HG03460 (cell line): ENCODE results near the gene LRRK1.

Experiments used
- ATAC-seq: cut with Tn5 transposase; IDR thresholded peaks from one replicate; pipeline ENCODE4 v1.9.1; 2021; ENCODE audit not compliant: unreplicated experiment

Gene LRRK1

GRCh38 chr15:101020451-101020850 is 101.3 kb downstream of the LRRK1 start:
- ATAC-seq = no peak

- no peak for ATAC-seq
Observed at GRCh38 chr15:101020945-101021344, 101.8 kb downstream of the LRRK1 start.

DNA sequence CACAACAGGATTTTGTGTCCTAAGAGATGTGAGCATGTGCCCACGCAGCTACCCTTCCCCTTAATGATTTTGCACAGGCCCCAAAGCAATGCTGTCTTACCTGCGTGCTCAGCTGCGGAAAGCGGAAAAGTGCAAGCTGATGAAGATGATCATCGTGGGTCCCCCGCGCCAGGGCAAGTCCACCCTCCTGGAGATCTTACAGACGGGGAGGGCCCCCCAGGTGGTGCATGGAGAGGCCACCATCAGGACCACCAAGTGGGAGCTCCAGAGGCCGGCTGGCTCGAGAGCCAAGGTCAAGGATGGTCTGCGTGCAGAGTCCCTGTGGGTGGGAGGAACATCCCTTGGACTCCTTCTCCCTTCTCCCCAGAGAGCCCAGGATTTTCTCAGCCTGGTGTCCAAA is 103.1 kb downstream of the LRRK1 start:
- no peak for ATAC-seq

DNA sequence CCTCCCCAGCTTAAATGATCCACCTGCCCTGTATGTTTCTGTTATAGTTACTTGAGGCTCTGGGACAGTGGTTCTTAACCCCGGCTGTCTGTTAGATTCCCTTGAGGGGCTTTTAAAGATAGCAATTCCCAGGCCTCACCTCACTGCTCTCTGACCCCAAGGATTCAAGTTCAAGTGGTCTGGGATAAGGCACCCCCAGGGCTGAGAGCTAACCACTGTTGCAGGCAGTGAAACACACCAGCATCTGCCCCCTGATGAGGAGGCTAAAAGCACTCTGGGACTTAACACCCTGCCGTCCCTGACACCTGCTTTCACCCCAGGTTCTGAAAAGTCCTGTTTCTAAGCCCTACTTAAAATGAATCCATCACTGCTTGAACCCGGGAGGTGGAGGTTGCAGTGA is 103.7 kb downstream of the LRRK1 start:
- no peak for ATAC-seq

DNA sequence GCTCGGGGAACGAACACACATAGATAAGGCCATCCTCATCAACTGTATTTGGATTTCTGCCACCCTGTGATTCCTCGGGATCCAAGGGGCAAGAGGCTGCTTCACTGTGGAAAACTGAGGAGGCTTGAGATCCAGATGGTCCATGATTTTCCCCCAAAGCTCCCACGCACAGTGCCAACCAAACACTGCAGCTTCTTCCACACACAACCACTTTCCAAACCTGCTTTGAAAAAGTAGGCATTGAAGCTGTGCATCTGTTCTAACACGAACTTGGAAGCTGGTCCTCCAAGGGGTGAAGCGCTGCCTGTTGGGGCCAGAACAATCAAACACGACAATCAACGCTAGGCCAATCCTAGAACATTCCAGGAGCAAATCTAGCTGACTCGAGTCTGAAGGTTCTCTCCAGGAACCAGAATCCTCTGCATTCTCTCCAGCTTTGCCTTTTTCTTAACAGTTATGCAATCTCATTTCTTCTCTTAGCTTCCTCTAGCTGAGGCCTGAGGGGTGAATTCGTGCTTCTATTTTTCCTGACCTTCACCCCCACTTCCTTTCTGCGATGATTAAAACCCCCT is 104.4 kb downstream of the LRRK1 start:
- no peak for ATAC-seq

DNA sequence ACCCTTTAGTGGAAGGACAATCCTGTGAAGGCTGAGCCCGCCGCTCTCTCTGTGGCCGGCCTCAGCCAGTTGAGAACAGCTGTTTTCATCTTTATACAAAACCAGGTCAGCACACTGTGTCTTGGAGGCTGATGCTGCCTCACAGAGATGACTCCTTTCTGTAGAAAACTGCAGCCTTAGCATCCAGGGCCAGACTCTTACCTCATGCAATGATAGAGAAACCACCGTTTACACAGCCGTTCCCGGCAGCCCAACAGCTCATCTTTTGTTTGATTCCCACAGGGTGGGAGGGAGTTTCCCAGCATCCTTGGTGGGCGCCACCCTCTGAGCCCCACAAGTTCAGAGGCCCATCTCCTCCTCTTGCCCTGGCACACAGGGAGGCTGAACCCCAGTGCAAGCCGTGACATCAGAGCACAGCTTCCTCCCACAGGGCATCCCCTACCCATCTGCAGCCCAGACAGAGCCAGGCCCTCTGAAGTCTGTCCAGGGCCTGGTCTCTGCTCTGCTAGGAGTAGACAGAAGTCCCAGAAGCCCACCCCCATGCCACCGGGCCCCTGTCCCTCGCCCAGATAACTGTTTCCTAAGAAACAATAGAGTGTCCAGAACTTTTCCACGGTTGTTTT is 105.0 kb downstream of the LRRK1 start:
- ATAC-seq = no peak

GRCh38 chr15:101024706-101025500 is 105.7 kb downstream of the LRRK1 start:
- ATAC-seq = no peak

GRCh38 chr15:101025501-101025885 is 106.3 kb downstream of the LRRK1 start:
- no peak for ATAC-seq

DNA sequence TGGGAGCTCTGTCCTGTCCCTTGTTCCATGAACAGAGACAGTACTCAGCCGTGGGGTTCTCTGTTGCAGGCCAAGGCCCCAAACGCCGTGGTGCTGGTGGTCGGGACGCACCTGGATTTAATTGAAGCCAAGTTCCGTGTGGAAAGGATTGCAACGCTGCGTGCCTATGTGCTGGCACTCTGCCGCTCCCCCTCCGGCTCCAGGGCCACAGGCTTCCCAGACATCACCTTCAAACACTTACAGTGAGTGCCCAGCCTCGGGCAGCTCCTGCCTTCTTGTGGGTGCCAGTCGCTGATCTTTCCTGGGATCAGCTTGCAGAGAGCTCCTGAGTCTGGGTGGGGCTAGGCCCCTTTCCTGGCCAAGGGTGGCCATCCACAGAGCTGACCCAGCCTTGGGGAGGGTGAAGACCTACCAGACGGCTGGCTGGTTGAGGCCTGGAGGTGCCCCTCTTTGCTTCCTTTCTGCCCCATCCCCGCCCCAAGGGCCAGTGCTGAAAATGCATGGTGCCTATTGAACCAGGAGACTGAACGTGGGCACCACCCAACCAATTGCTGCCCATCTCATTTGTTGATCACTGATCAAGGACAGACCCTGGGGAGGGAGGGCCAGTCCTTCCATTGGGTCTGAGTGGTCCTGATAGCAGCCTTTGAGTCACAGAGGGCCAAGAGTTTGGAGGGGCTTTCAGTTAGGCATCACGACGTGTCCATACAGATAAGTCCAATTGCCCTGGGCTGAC is 106.9 kb downstream of the LRRK1 start:
- no peak for ATAC-seq

DNA sequence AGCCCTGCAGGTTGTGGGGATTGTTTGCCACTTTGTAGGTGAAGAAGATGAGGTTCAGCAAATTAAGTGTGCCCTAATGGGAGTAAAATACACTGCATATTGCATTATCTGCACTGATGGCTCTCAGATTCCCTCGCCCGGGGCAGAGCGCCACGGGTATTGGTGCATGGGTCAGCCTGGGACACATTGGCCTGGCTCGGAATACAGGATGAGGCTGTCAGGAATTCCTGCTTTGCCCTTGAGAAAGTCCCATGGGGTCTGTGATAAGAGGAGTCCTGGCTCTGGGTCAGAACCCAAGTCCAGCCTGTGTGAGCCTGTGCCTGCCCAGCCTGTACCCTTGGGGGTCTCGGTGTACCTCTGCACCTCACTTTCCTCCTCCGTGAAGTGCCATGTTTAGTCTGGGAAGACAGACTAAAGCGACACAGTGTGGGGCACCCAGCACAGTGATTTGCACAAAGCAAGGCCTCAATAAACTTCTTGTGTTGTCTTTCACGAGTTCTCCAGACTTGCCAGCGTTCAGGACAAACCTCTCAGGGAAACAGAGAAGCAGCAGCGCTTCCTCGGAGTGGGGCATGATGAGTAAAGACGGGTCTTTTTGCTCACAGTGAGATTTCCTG is 107.6 kb downstream of the LRRK1 start:
- no peak for ATAC-seq

DNA sequence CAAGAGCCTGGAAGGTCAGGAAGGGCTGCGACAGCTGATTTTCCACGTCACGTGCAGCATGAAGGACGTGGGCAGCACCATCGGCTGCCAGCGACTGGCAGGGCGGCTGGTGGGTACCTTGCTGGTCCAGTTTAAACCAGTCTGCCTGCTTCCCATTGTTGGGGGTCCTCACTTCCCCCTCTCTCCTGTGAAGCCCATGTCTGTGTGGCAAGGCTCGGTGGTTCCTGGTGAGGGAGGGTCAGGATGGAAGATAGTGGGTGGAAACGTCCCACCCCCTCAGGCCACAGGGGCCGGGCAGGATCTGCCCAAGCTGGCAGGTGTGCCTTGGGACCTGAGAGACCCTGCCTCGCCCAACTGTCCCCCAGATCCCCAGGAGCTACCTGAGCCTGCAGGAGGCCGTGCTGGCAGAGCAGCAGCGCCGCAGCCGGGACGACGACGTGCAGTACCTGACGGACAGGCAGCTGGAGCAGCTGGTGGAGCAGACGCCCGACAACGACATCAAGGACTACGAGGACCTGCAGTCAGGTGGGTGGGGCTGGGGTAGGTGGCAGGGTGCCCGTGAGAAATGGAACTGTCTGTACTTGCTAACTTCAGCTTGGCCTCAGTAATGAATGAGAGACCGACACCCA is 108.2 kb downstream of the LRRK1 start:
- no peak for ATAC-seq

DNA sequence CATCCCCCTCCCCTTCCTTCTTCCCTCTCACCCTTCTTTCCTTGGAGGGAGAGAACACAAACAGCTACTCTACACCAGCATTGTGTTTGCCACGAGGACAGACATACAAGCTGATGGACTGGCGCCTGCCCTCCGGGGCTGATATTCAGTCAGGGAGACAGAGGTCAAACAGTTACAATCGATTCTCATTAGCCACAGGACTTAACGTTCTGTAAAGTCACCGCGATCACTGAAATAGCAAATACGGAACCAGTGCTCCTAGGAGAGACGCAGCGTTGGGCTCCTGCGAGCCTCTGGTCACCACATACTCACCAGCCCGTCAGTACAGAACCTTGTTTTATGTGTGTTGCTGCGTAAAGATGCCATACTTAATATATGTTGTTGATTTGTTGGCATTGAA is 108.8 kb downstream of the LRRK1 start:
- no peak for ATAC-seq

DNA sequence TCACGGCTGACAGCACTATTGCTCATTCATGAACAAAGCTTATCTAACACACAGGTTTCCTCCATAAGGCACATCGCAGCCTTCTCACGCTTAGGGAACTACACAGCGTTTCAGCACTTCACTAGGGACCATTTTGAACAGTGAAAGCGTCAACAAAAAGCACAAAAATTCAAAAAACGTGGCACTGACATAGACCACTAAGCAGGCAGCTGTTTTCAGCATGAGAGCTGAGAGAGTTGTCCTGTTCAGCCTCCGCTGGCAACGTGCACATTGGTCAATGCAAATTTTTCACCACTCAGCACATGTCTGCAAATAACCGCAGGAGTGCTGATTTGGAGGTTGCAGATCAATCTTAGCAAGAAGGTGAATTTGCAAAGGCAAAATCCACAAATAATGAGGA is 109.2 kb downstream of the LRRK1 start:
- no peak for ATAC-seq

GRCh38 chr15:101028772-101029438 is 109.7 kb downstream of the LRRK1 start:
- no peak for ATAC-seq

GRCh38 chr15:101029971-101030661 is 111.0 kb downstream of the LRRK1 start:
- no peak for ATAC-seq

- no peak for ATAC-seq
Observed at GRCh38 chr15:101031213-101031612, 112.1 kb downstream of the LRRK1 start.

- ATAC-seq = no peak
Observed at GRCh38 chr15:101033801-101034200, 114.6 kb downstream of the LRRK1 start.

DNA sequence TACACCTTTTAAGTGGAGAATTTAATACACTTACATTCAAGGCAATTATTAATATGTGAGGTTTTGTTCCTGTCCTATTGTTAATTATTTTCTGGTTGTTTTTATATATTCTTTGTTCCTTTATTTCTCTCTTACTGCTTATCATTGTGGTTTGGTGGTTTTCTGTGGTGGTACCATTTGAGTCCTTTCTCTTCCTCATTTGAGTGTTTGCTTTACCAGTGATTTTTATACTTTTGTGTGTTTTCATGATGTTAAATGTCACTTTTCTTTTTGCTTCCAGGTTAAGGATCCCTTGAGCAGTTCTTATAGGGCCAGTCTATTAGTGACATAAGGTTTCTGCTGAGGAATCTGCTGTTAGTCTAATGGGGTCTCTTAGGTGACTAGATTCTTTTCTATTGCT is 116.5 kb downstream of the LRRK1 start:
- no peak for ATAC-seq

DNA sequence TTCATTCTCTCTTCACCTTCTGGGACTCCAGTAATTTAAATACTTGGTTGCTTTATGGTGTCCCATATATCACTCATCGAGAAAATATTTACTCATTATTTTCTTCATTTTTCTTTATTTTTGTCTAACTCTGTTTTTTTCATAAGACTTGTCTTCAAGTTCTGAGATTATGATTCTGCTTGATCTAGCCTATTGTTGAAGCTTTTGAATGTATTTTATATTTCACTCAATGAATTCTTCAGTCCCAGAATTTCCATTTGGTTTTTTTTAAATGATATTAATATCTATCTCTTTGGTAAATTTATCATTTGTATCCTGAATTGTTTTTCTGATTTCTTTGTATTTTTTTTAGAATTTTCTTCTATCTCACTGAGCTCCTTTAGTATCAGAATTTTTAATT is 117.0 kb downstream of the LRRK1 start:
- ATAC-seq = no peak
